Mononuclear cell (primary cell): Measurements from ENCODE around the gene IQSEC2. TPM values are rescaled to one million over a fixed set of nuclear protein-coding genes. Genes with fewer than 3 reads are reported as not detected.

ENCODE experiments used
- H3K27me3 ChIP-seq: 2 replicates; pipeline ENCODE4 v1.6.0; 2011; ENCODE audit warnings: low read length, control low read depth; ENCODE audit not compliant: insufficient read depth
- H3K4me1 ChIP-seq: 2 replicates; pipeline ENCODE4 v1.5.1; 2011; ENCODE audit warnings: mild to moderate bottlenecking, low read length, control low read depth; ENCODE audit not compliant: insufficient read depth
- H3K4me3 ChIP-seq: 2 replicates; pipeline ENCODE4 v1.5.1; 2011; ENCODE audit warnings: mild to moderate bottlenecking, low read length, moderate library complexity
- H3K9me3 ChIP-seq: 2 replicates; pipeline ENCODE4 v1.5.1; 2011; ENCODE audit warnings: low read depth, mild to moderate bottlenecking, control low read depth, low read length
- total RNA-seq: library from RNA; depleted of rRNA; stranded (reverse); fragments of >200 nt; gene quantifications from one replicate; pipeline ENCODE4 v1.2.3, GENCODE V29; 2012

Gene IQSEC2
- total RNA-seq, 1 donor, result 4.4 TPM

DNA sequence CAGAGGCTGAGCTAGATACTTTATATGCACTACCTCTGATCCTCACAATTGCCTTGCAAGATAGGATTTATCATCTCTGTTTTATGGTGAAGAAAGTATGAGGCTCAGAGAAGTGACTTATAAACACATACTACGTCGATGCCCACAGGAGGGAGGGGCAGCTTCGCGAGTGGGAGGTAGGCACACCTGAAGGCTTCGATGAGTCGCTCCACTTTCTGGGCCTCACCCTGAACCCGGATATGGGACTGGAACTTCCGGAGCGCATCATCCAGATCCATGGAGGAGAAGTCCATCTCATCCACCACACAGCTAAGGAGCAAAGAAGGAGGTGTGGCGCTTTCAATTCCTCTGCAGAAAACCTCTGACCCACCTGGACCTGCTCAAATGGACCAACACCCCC is 33.5 kb downstream of the IQSEC2 start:
- Histone ChIP-seq H3K9me3 (no peaks in the 10 kb centered on the region), H3K4me1 (no peaks in the 10 kb centered on the region), H3K4me3 (no peak overlapping the region), H3K27me3 (no peaks in the 10 kb centered on the region)

DNA sequence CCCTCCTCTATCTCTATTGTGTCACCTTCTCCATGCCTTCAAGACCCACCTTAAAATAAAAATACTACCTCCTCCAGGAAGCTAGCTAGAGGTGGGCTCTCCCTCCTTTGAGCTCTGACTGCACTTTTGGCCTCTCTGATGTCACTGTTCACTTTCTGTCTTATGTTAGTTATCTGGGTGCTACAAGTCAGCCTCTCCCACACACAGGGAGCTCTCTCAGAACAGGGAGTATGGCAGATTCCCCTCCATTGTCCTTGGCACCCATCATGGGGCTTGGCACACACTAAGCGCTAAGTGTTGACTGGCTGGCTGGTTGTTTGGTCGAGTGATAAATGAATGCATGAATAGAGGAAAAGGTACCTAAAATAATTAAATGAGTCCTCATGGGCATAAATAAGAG is 35.2 kb downstream of the IQSEC2 start:
- Histone ChIP-seq H3K4me1 (no peaks in the 10 kb centered on the region), H3K4me3 (no peak overlapping the region), H3K27me3 (no peaks in the 10 kb centered on the region), H3K9me3 (no peaks in the 10 kb centered on the region)

DNA sequence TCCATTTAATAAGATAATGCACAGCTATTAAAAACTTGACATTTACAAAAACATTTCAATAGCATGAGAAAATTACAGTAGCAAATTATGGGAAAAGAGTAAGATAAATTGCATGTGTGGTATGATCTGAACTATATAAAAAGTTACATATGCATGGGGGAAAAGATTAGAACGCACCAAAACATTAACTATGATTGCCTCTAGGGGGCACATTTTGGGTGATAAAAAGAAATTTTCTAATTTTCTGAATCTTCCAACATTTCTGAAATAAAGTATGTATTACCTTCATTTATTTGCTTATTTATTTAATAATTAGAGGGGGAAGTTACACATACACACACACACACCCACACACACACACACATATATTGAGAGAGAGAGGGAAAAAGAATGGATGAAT is 36.8 kb downstream of the IQSEC2 start:
- Histone ChIP-seq H3K4me1 (no peaks in the 10 kb centered on the region), H3K4me3 (no peak overlapping the region), H3K9me3 (no peaks in the 10 kb centered on the region), H3K27me3 (no peaks in the 10 kb centered on the region)

DNA sequence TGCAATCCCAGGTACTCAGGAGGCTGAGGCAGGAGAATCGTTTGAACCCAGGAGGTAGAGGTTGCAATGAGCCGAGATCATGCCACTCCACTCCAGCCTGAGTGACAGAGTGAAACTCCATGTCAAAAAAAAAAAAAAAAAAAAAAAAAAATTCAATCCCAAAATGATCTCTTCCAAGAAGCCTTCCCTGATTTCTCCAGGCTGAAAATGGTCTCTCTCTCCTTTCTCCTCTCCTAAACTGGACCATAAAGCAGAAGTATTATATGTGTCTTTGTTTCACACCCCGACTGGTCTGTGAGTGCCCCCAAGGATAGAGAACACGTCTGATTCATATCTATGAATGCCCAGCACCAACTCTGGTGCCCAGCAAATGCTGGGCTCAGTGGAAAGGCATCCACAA is 39.1 kb downstream of the IQSEC2 start:
- Histone ChIP-seq H3K4me3 (no peak overlapping the region), H3K27me3 (no peaks in the 10 kb centered on the region), H3K4me1 (no peaks in the 10 kb centered on the region), H3K9me3 (no peaks in the 10 kb centered on the region)

DNA sequence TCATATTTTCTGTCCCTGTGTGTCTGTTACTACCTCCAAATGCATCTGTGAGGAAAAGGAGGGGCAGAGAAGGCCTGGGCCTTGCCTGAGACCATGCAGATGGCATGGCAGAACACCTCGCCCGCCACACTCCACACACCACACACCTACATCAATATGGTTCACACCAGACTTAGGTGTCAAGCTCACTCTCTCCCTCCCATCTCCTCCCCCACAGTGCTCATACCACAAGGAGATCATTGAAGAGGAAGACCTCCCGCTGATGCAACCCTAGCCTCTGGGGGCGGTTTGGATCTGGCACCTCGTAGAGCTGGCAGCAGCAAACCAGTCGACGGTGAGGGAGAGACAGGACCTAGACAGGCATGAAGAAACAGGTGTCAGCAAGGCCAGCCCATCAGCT is 39.8 kb downstream of the IQSEC2 start:
- H3K4me1 ChIP-seq, result no peaks in the 10 kb centered on the region

DNA sequence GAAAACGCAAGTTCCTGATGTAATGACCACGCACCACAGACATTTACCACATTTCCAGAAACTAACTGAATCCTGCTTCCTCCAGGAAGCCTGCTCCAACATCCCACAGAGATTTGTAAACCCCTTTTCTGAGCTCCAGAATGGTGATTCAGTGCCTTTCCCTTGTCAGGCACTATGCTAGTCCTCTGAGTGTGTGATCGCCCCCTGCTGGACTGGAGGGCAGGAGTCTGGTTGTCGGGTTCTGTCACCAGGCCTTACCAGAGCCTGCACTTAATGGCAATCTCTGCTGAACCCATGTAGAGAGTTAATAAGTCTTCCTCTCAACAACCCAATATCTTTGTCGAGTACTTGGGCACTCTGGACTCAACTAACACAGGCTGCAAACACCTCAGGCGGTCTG is 41.9 kb downstream of the IQSEC2 start:
- Histone ChIP-seq H3K4me1 (no peaks in the 10 kb centered on the region), H3K27me3 (no peaks in the 10 kb centered on the region), H3K4me3 (no peak overlapping the region), H3K9me3 (no peaks in the 10 kb centered on the region)

More for the DNA sequence above, 39.8 kb downstream of the IQSEC2 start:
- Histone ChIP-seq H3K4me3 (no peak overlapping the region), H3K27me3 (no peaks in the 10 kb centered on the region), H3K9me3 (no peaks in the 10 kb centered on the region)

DNA sequence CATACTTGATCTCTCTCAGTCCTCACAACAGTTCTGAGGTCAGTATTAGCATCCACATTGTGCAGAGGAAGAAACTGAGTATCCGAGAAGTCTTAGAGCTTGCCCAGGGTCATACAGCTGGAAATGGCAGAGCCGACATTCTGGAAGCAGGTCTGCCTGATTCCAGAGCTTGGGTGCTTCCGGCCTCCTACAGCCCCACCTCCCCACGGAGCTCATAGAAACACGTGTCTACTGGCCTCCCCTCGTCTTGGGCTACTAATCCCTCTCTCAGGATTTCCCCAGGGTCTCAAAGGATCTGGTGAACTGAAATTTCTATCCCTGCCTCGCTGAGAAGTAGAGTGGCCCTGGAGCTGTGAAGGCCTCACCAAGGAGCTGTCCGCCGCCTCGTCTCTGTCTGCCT is 44.3 kb downstream of the IQSEC2 start:
- H3K27me3 ChIP-seq, result no peaks in the 10 kb centered on the region
- no peaks in the 10 kb centered on the region for H3K9me3 ChIP-seq
- H3K4me1 ChIP-seq, result no peaks in the 10 kb centered on the region
- no peak overlapping the region for H3K4me3 ChIP-seq

DNA sequence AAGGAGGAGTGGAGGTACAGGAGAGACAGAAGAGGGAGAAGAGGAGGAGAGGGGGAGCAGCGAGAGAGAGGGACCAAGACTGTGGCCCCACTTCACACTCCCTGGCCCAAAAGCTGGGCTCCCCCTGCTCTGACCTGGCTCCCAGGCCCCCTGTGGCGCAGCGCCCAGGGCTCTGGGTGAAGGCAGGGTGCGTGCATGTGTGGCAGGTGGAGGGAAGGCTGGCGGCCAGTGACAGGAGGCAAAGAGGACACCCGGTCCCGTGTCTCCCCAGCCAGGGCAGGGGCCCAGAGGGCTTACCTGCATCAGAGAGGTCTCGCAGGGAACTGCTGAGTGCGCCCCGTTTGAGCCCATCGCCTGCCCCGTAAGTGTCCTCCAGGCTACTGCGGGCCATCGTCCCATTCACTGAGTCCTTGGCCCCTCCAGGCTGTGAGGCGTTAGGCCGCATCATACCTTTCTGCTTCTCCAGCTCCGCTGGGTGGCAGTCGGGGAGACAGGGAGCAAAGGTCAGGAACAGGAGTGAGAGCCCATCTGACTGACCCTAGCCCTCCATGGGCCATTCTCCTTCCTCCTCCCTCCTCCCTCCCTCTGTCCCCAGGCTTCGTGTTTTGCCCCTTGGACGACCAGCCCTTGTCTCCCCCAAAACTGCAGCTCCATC is 45.2 kb downstream of the IQSEC2 start:
- Histone ChIP-seq H3K4me3 (no peak overlapping the region), H3K27me3 (no peaks in the 10 kb centered on the region), H3K4me1 (no peaks in the 10 kb centered on the region)

DNA sequence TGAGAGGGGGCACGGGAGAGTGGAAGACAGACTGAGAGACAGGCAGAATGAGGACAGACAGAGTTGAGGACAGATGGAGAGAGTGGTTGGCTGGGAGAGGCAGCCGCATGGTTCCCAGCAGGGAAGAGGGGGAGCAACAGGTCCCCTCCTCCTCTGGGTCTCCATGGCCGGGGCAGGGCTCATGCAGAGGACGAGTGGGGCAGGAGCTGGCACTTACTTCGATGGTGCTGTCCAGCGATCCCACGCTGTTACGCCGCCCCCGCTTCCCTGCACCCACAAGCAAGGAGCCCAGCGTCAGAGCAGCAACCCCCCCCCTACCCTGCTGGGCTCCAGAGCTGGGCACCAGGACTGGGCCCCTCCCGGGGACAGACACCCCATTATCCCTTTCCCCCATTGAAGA is 45.8 kb downstream of the IQSEC2 start:
- Histone ChIP-seq H3K4me1 (no peaks in the 10 kb centered on the region), H3K4me3 (no peak overlapping the region), H3K9me3 (no peaks in the 10 kb centered on the region), H3K27me3 (no peaks in the 10 kb centered on the region)

More for the DNA sequence above, 45.2 kb downstream of the IQSEC2 start:
- H3K9me3 ChIP-seq, result no peaks in the 10 kb centered on the region

DNA sequence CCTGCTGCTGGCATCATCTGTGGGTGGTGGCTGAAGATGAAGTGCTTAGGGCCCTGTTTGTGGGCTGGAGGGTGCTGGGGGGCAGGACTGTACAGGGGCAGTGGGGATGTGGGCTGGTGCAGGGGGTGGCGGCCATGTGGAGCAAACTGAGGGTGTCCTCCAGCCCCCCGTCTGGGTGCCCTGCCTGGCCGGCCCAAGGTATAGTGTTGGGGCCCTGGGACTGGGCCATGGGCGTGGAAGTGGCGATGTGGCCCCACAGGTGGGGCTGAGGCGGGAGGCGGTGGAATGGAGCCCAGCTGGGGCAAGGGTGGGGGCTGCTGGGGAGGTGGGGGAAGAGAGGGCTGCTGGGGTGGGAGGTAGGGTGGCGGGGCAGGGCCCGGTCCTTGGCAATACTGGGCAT is 46.9 kb downstream of the IQSEC2 start:
- no peak overlapping the region for H3K4me3 ChIP-seq
- H3K9me3 ChIP-seq, result no peaks in the 10 kb centered on the region
- no peaks in the 10 kb centered on the region for H3K27me3 ChIP-seq
- H3K4me1 ChIP-seq, result no peaks in the 10 kb centered on the region

DNA sequence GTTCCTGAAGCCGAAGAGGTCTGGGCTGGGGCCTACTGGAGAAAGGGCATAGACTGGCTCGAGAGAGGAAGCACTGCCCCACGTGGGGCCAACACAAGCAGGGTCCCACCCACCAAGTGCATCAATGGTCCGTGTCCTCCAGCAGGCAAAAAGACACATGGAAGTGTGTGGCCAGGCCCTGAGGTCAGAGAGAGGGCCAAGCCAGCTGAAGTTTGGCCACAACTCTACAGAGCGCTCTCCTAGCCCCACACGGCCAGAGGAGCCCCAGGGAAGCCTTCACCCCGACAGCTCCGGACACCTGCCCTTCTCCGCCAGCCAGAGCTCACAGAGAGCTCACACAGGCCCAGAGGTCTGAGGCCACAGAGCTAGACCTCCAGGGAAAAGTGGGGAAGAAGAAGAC is 47.8 kb downstream of the IQSEC2 start:
- Histone ChIP-seq H3K4me3 (no peak overlapping the region), H3K27me3 (no peaks in the 10 kb centered on the region), H3K9me3 (no peaks in the 10 kb centered on the region), H3K4me1 (no peaks in the 10 kb centered on the region)

DNA sequence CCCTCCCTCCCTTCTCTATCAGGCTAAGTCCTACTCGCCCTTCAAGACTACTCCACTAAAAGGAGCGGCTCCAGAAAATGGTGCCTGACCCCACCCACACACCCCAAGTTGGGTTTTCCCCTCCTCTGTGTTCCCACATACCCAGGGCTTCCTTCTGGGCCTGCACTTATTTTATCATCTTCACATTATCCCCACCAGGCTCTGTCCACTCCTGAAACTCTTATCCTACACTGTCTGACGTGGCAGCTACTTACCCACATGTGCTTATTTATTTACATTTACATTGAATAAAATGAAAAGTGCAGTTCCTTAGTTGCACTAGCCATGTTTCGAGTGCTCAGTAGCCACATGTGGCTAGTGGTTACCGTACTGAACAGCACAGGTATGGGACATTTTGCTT is 51.3 kb downstream of the IQSEC2 start:
- no peaks in the 10 kb centered on the region for H3K27me3 ChIP-seq
- peaks cover 10% of the 10 kb centered on the region for H3K4me1 ChIP-seq
- H3K4me3 ChIP-seq, result no peak overlapping the region
- H3K9me3 ChIP-seq, result no peaks in the 10 kb centered on the region

DNA sequence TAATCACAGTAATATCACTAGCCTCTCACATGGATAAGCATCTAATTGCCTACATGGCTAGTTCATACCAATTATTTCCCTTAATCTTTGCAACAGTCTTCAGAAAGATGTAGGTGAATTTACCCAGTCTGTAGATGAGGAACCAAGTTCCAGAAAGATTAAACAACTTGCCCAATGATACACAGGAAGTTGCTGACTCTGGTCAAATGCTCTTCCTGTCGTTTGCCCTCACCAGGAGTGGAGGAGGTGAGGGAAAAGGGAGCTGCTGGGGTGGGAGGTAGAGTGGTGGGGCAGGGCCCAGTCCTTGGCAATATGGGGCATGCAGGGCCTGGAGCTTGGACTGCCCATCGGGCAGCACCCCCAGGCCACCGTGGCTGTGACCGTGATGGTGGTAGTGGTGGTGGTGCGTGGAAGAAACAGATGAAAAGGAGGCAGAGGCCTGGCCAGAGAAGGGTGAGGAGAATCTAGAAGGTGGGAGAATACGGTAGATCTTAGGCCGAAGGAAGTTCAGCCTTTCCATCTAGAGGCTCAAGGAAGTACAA is 54.1 kb downstream of the IQSEC2 start:
- no peak overlapping the region for H3K4me3 ChIP-seq
- H3K9me3 ChIP-seq, result no peaks in the 10 kb centered on the region
- no peaks in the 10 kb centered on the region for H3K27me3 ChIP-seq
- peaks cover 28% of the 10 kb centered on the region for H3K4me1 ChIP-seq

DNA sequence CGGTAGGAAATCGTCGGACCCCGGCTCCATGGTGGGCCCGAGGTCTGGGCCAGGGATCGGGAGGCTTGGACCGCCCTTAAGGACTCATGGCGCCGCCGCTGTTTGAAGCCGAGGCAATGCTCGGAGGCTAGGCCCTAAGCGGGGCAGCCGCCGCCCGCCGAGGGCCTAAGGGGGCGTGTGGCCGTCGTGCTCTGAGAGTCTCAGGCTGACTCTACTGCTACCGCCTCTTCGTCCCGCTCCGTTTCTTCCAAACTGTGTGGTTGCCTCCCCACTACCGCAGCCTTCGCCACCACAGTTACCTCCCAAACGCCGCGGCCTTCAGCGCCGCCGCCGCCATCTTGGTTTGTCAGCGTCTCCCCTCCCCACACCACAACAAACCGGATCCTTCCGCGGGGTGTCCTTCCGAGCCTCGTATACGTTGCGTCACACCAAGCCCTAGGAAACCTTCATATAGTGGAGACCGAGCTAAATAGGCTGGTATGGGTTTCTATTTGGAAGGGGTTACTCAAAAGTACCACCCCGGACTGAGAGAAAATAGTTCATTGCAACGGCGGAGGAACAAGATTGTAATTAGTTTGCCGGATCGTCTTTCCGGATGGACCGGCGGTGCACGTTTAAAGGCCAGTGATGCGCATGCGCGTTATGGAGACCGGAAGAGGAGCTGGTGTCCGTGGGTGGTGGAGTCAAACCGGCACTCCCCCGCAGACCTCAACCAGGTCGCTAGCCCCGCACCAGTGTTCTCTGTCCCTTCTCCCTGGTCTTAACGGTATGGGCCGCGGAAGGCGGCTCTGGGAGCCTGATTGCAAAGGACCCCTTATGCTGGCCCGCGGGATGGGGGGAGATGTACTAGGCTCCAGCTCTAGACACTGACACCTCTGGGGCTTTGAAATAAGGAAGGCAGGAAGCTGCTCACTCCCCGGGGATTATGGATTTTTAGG is 56.3 kb downstream of the IQSEC2 start, which contains the start of gene KDM5C:
Gene KDM5C (minus strand): TSS at position 348 of the 938 bp plus-strand sequence. CDS start 318 bp downstream, at position 30.
- no peaks in the 10 kb centered on the region for H3K9me3 ChIP-seq
- H3K4me3 ChIP-seq, result peak within 1 kb of the TSS; percentile 85
- H3K4me1 ChIP-seq, result peaks cover 36% of the 10 kb centered on the region
- no peaks in the 10 kb centered on the region for H3K27me3 ChIP-seq
